ENCODE results near the gene TECPR1. TPM values are rescaled to one million over a fixed set of nuclear protein-coding genes. Genes with fewer than 3 reads are reported as not detected.

The TECPR1 gene
- total RNA-seq, 1 donor from 2014 or later: 64.7 TPM

- DNase-seq (ENCODE audit: low read depth in 2 of 2): no peak
Observed at GRCh38 chr7:98192781-98193457, 59.1 kb downstream of the TECPR1 start.

DNA sequence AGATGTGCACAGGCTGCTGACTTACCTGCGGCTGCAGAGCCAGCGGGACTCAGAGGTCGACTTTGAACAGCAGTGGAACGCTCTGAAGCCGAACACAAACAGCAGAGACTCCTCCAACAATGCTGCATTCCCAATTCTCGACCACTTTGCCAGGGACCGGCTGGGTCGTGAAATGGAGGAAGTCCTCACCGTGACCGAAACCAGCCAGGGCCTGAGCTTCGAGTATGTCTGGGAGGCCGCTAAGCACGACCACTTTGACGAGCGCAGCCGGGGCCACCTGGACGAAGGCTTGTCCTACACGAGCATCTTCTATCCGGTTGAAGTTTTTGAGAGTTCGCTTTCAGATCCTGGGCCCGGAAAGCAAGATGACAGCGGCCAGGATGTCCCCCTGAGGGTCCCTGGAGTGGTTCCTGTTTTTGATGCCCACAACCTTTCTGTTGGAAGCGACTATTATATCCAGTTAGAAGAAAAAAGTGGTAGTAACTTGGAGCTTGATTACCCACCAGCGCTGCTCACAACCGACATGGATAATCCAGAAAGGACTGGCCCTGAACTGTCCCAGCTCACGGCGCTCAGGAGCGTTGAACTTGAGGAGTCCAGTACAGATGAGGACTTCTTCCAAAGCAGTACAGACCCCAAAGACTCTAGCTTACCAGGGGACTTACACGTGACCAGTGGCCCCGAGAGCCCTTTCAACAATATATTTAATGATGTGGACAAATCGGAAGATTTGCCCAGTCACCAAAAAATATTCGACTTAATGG is 60.2 kb downstream of the TECPR1 start:
- no peak for DNase-seq (ENCODE audit: low read depth in 2 of 2)

DNA sequence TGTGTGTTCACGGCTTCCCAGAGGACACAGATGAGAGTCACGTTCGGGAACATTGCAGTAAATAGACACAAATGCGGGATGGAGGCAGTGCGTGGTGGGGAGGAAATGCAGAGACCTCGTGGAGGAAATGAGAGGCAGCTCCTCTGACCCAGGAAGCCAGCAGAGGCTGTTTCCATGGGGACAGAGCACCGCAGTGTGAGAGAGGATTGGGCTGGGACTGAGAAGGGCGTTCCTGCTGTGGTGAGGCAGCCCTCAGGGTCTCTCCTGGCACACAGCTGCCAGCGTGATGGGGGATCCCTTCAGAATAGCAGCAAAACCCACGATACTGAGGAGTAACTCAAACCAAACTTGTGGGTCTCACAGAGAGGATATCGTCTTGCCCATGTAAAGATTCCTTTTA is 62.5 kb downstream of the TECPR1 start:
- DNase-seq (ENCODE audit: low read depth in 2 of 2): peak in 1 of 2 donors; percentile 29

DNA sequence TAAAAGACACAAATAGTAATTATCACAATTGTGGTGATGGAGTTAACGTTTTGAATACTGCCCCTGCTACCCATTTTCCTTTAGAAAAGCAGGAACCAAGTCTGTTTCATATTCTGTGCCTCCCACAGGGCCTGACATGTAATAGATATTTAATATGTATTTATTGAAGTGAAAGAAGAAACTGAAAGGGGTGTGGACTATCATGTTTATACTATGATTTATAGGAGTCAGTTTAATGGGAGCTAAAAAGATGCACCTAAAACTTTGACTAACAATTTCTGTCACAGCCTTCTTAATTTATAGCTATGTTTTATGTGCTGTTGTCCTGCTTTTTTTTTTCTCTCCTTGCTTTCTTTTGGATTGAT is 64.9 kb downstream of the TECPR1 start:
- no peak for DNase-seq (ENCODE audit: low read depth in 2 of 2)

GRCh38 chr7:98186452-98187137 is 65.4 kb downstream of the TECPR1 start:
- peak in 1 of 2 donors; percentile 77 for DNase-seq (ENCODE audit: low read depth in 2 of 2)

DNA sequence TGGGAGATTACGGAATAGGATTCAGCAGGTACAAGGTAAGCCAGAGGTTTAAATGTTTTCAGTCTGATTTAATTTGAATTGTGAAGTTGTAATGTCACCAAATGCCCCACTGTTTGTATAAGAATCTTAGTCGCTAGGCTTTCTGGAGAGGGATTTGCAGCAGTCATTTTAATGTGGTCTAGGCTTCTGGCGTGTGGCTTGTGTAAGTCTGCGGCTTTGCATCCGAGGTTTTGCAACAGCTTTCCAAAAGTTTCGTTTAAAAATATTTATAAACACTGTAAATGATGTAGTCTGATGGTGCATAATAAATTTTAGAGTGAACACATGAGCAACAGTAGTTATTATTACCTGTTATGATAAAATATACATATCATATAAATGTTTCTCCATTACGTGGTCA is 66.9 kb downstream of the TECPR1 start:
- DNase-seq (ENCODE audit: low read depth in 2 of 2): no peak

- DNase-seq (ENCODE audit: low read depth in 2 of 2): no peak
Observed at GRCh38 chr7:98180751-98181150, 71.3 kb downstream of the TECPR1 start.

DNA sequence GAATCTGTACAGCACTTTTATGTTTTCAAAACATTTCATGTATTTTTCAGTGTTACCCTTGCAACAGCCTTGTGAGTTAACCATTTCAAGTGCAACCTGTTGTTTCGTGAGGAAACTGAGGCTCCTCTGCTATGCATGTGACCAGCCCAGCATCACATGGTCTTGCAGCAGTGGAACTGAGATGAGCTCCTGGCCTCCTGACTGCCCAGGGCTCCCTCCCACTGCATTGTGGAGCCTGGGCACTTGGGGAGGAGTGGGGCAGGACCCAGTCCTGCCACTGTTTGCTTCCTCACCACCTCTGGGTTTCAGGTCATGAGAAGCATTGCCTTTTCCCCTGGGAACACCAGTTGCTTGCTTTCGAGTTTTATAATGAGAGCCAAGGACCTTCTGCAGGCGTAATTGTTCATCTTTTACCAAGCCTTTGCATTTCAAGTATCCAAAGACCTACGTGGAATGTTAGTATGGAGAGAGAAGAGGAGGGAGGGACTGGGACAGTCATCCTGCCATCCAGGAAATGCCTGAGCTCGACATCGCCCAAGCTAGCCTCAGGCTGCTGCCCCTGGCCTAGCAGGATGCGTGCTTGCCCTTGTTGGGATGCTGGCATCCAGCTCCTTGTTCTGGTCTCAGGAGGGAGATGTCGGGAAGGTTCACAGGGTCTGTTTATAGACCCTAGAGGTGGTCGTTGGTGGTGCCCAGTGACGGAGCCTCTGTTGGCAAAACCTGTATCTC is 73.1 kb downstream of the TECPR1 start:
- no peak for DNase-seq (ENCODE audit: low read depth in 2 of 2)

GRCh38 chr7:98178321-98178720 is 73.7 kb downstream of the TECPR1 start:
- no peak for DNase-seq (ENCODE audit: low read depth in 2 of 2)

- no peak for DNase-seq (ENCODE audit: low read depth in 2 of 2)
Observed at GRCh38 chr7:98177553-98177952, 74.5 kb downstream of the TECPR1 start.

DNA sequence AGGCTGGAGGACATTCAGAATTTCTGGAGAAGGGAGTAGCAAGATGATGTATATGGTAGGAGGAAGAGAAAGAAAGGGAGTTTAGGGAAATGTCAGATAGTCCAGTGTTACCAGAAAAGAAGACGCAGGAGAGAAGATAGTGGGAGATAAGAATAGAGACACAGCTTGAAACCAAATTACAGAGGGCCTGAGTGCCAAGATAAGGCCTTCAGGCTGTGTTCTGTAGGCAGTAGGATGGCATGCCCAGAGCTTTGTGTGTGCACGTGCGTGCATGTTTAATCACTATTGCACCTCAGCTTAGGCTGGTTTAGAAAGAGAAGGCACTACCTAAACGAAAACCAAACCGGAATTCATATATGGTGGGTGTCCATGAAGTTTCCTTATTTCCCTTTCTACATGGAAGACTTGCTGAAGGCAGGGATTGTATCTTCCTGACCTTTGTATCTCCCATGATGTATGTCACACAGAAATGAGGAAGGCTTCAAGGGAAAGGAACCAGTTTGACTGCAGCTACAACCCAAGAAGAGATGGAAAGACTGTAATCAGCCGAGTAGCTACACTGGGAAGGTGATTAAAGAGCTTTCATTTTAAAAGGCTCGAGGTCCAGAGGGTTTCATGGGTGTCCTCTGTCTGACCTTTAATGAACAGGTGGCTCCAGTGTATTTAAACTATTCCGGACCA is 76.6 kb downstream of the TECPR1 start:
- no peak for DNase-seq (ENCODE audit: low read depth in 2 of 2)

GRCh38 chr7:98174334-98175259 is 77.4 kb downstream of the TECPR1 start:
- no peak for DNase-seq (ENCODE audit: low read depth in 2 of 2)

DNA sequence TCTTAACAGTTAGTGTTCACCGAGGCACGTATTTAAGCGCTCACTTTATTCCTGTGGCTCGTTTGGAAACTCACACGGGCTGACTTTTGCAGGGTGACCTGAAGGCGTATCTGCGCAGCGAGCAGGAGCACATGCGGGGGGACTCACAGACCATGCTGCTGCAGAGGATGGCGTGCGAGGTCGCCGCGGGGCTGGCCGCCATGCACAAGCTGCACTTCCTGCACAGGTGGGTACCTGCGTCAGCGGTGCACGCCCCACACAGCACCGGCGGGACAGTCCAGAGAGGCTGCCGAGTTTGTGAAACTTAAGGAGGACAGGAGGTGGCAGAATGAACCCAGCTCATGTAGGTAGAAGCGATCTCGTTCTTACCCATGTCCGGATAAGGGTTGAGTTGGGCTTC is 80.6 kb downstream of the TECPR1 start:
- no peak for DNase-seq (ENCODE audit: low read depth in 2 of 2)

DNA sequence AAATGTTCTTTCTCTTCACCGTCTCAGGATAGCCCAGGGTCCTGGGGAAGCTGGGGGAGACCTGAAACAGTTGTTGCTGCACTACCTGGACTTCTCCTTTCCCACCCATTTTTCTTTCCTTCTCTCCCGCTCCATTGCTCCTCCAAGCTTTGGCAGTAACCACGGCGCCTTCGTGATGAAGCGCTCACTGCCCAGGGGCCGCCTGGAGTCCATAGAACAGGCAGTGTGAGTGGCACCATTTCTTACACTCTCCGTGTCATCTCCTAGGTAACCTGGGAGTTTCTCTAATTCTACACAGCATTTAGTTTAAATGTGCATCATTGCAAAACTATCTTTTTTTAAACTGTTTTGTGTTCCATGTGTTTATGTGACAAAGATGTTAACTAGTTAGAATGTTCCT is 81.1 kb downstream of the TECPR1 start:
- no peak for DNase-seq (ENCODE audit: low read depth in 2 of 2)

GRCh38 chr7:98168904-98169621 is 83.0 kb downstream of the TECPR1 start:
- DNase-seq (ENCODE audit: low read depth in 2 of 2): no peak

GRCh38 chr7:98168181-98168903 is 83.7 kb downstream of the TECPR1 start:
- peak; percentile 74 to 84 for DNase-seq (ENCODE audit: low read depth in 2 of 2)

- DNase-seq (ENCODE audit: low read depth in 2 of 2): no peak
Observed at GRCh38 chr7:98167653-98168052, 84.4 kb downstream of the TECPR1 start.

DNA sequence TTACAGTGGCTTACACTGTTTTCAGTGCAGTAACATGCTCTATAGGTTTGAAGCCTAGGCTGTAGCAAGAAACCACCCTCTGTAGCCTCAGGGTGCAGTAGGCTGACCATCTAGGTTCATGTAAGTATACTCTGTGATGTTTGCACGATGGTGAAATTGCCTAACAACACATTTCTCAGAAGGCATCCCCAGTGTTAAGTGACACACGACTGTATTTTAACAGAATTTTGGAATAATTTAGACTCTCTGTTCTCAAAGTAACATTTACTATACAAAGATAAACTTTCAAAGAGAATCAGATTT is 85.4 kb downstream of the TECPR1 start:
- DNase-seq (ENCODE audit: low read depth in 2 of 2): no peak
